ENCODE measurements around the gene TFAP2C. TPM values are rescaled to one million over a fixed set of nuclear protein-coding genes. Genes with fewer than 3 reads are reported as not detected.
"Not testable (repeated sequence)": the region's sequence is repeated elsewhere in the genome, so short reads cannot be mapped to it uniquely, and the experiment has no call there.

Gene TFAP2C
- total and polyA plus RNA-seq, 2 experiments from 2014 or later: 0.21 TPM; not detected in 1

GRCh38 chr20:56614196-56614595 lies 14.9 kb upstream of the TFAP2C start:
- no peak for TF ChIP-seq CTCF (IDR thresholded peaks at IDR 0.05; ENCODE audit: low read depth, low read length)
- Histone ChIP-seq H3K4me3 (no peak overlapping the region), H3K27ac (no peak overlapping the region), H3K27me3 (peaks cover 3% of the 10 kb centered on the region), H3K4me1 (ENCODE audit: low read depth) (no peaks in the 10 kb centered on the region), H3K36me3 (no peaks in the 10 kb centered on the region), H3K9me3 (ENCODE audit: low read depth) (no peaks in the 10 kb centered on the region)
- no peak for DNase-seq (ENCODE audit: low read depth in 1 of 2, low spot score in 1 of 2)

DNA sequence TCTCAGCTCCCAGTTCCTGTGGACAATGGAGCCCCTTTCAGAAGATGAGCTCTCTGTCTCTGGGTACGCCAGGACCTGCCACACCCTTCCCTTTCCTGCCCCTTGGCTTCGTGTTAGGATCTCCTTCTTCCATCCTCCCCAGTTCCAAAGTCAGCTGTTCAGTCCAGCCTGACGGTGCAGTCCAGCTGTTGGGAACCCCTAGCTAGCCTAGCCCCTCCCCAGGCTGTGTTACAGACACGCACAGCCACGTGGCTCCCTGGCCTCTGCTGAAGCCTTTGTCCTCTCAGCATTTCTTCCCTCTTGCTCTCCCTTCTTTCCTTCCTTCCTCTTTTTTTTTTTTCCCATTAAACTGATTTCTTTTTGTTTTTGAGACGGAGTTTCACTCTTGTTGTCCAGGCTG lies 12.4 kb upstream of the TFAP2C start:
- no peak overlapping the region for H3K27ac ChIP-seq
- no peaks in the 10 kb centered on the region for H3K9me3 ChIP-seq (ENCODE audit: low read depth)
- TF ChIP-seq CTCF (IDR thresholded peaks at IDR 0.05; ENCODE audit: low read depth, low read length): no peak

GRCh38 chr20:56617489-56617888 lies 11.6 kb upstream of the TFAP2C start:
- Histone ChIP-seq H3K4me1 (ENCODE audit: low read depth) (no peaks in the 10 kb centered on the region), H3K27me3 (peaks cover 3% of the 10 kb centered on the region), H3K27ac (no peak overlapping the region), H3K36me3 (no peaks in the 10 kb centered on the region), H3K9me3 (ENCODE audit: low read depth) (no peaks in the 10 kb centered on the region), H3K4me3 (no peak overlapping the region)
- no peak for DNase-seq (ENCODE audit: low read depth in 1 of 2, low spot score in 1 of 2)
- TF ChIP-seq CTCF (IDR thresholded peaks at IDR 0.05; ENCODE audit: low read depth, low read length): no peak

More for the DNA sequence above, 12.4 kb upstream of the TFAP2C start:
- H3K27me3 ChIP-seq: peaks cover 3% of the 10 kb centered on the region
- no peak for DNase-seq (ENCODE audit: low read depth in 1 of 2, low spot score in 1 of 2)
- H3K4me1 ChIP-seq (ENCODE audit: low read depth): no peaks in the 10 kb centered on the region
- no peaks in the 10 kb centered on the region for H3K36me3 ChIP-seq
- H3K4me3 ChIP-seq: no peak overlapping the region

DNA sequence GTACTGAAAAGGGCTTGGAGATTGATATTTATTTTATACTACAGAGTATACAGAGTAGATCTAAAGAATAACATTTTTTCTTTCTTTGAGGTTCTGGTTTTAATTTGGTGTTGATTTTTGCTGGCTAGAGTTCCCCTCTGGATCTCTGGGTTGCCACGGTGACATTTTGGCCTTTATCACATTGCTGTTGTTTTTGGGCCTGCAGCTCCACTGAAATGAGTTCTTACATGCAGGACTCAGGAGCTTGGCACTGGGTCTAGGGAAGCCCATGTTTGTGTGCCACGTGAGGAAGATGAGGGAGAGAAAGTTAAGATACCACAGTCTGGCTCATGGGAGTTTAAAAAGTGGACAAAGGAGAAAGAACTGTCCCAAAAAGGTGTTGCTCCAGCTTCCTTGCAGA lies 7.4 kb upstream of the TFAP2C start:
- no peaks in the 10 kb centered on the region for H3K9me3 ChIP-seq (ENCODE audit: low read depth)
- H3K27ac ChIP-seq: no peak overlapping the region
- H3K36me3 ChIP-seq: no peaks in the 10 kb centered on the region
- no peak for DNase-seq (ENCODE audit: low read depth in 1 of 2, low spot score in 1 of 2)
- H3K27me3 ChIP-seq: peaks cover 42% of the 10 kb centered on the region
- no peak overlapping the region for H3K4me3 ChIP-seq
- no peaks in the 10 kb centered on the region for H3K4me1 ChIP-seq (ENCODE audit: low read depth)
- no peak for TF ChIP-seq CTCF (IDR thresholded peaks at IDR 0.05; ENCODE audit: low read depth, low read length)

DNA sequence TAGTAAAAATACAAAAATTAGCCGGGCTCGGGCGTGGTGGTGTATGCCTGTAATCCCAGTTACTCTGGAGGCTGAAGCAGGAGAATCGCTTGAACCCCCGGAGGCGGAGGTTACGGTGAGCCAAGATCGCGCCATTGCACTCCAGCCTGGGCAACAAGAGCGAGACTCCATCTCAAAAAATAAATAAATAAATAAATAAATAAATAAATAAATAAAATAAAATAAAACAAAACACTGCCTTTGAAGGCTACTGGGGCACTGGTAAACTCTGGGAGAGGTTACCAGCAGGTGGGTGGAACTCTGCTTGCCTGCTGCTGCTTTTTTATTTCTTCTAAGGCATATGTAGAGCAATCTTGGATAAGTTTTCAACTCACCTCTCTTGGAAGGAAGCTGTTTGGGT lies 5.2 kb upstream of the TFAP2C start:
- DNase-seq (ENCODE audit: low read depth in 1 of 2, low spot score in 1 of 2); H3K4me3 ChIP-seq; H3K27ac ChIP-seq; H3K4me1 ChIP-seq (ENCODE audit: low read depth); H3K9me3 ChIP-seq (ENCODE audit: low read depth); H3K36me3 ChIP-seq: not testable (repeated sequence)
- H3K27me3 ChIP-seq: peaks cover 63% of the 10 kb centered on the region

GRCh38 chr20:56624786-56625681 lies 4.1 kb upstream of the TFAP2C start:
- Histone ChIP-seq H3K9me3 (ENCODE audit: low read depth) (no peaks in the 10 kb centered on the region), H3K27me3 (peaks cover 74% of the 10 kb centered on the region), H3K4me3 (no peak overlapping the region), H3K27ac (no peak overlapping the region), H3K36me3 (no peaks in the 10 kb centered on the region), H3K4me1 (ENCODE audit: low read depth) (peaks cover 7% of the 10 kb centered on the region)
- no peak for TF ChIP-seq CTCF (IDR thresholded peaks at IDR 0.05; ENCODE audit: low read depth, low read length)
- DNase-seq (ENCODE audit: low read depth in 1 of 2, low spot score in 1 of 2): no peak

All from cardiac muscle cell (in vitro differentiated cells and primary cell).